Left lung (tissue), 10 donors: ENCODE results near the gene B3GNT5. TPM values are rescaled to one million over a fixed set of nuclear protein-coding genes. Genes with fewer than 3 reads are reported as not detected.
A peak's percentile ranks its signal among the peaks of the same experiment; 100 is the strongest.

ENCODE experiments used
- ATAC-seq: fragments of 200-7000 bp; cut with Tn5 transposase; one replicate; pipeline ENCODE4 v1.9.1; 2020; ENCODE audit warnings: moderate library complexity
- DNase-seq, 4 donors: peaks; one replicate each; pipeline ENCODE4 v3.0.0-alpha.2; 2013 to 2020
- H3K27ac ChIP-seq, 2 donors: fragments of 200-600 bp; sonication (generic) in 1 of 2; one replicate each; pipeline versions ENCODE4 v1.5.0 to v1.8.0; 2020 to 2021
- H3K27me3 ChIP-seq, 2 donors: fragments of 200-600 bp; sonication (generic) in 1 of 2; one replicate each; pipeline versions ENCODE4 v1.5.0 to v1.8.0; 2020 to 2021
- H3K36me3 ChIP-seq, 2 donors: fragments of 200-600 bp; sonication (generic) in 1 of 2; one replicate each; pipeline versions ENCODE4 v1.5.0 to v1.8.0; 2020 to 2021
- H3K4me1 ChIP-seq, 2 donors: fragments of 200-600 bp; one replicate each; pipeline ENCODE4 v1.8.0; 2021
- H3K4me3 ChIP-seq, 2 donors: fragments of 200-600 bp; sonication (generic) in 1 of 2; one replicate each; pipeline versions ENCODE4 v1.5.0 to v1.8.0; 2020 to 2021; ENCODE audit warnings: mild to moderate bottlenecking in 1 of 2
- H3K9me3 ChIP-seq, 2 donors: fragments of 200-600 bp; sonication (generic) in 1 of 2; one replicate each; pipeline versions ENCODE4 v1.5.0 to v1.8.0; 2020 to 2021
- CTCF ChIP-seq, 2 donors: fragments of 200-600 bp; sonication (generic) in 1 of 2; IDR thresholded peaks; one replicate each; pipeline versions ENCODE4 v1.5.0 to v1.8.0; 2021; ENCODE audit warnings: antibody characterized with exemption in 2 of 2
- intact Hi-C, 2 donors: fragments of 100-400 bp; cut with DNase I; formaldehyde crosslinking; loops; one replicate each; pipeline versions ENCODE4 v1.11.2 to v1.14.2; 2022
- polyA plus RNA-seq, 6 donors: library from polyadenylated mRNA; unstranded; fragments of 120-200 nt; gene quantifications; one replicate each; pipeline ENCODE4 v1.2.1, GENCODE V29; 2013; ENCODE audit not compliant: insufficient read length in 6 of 6
- total RNA-seq, 2 donors: library from RNA; stranded (reverse); fragmentation: NEBNext Ultra II Directional; extraction: Animal tissue kit (Norgen Biotek cat#: 25700); gene quantifications; one replicate each; pipeline ENCODE4 v1.2.1, GENCODE V29; 2021
- donor health status: DM: no; HTN: yes; CAD: no.
- donor health status: DM: no; HTN: no; CAD: no.

Gene B3GNT5
- total and polyA plus RNA-seq, 8 donors = 21.7 to 45.2 (median 26.9) TPM

GRCh38 chr3:183275418-183275817 is 22.4 kb downstream of the B3GNT5 start:
- Histone ChIP-seq H3K27ac (peak overlapping the region in 1 of 2 donors; percentile 51), H3K9me3 (no peaks in the 10 kb centered on the region), H3K27me3 (no peaks in the 10 kb centered on the region), H3K4me3 (no peak overlapping the region), H3K4me1 (peaks cover 9 to 38% of the 10 kb centered on the region in 2 donors), H3K36me3 (peaks cover 0 to 4% of the 10 kb centered on the region in 2 donors)
- TF ChIP-seq CTCF (IDR thresholded peaks at IDR 0.05) = no peak
- peak; percentile 85 for ATAC-seq
- intact Hi-C loops = no loop called here
- DNase-seq = peak in 2 of 4 donors; percentile 72 to 82

- DNase-seq (no peak), ATAC-seq (peak; percentile 28)
- Histone ChIP-seq H3K4me1 (peaks cover 9 to 38% of the 10 kb centered on the region in 2 donors), H3K36me3 (no peaks in the 10 kb centered on the region), H3K4me3 (no peak overlapping the region), H3K9me3 (no peaks in the 10 kb centered on the region), H3K27ac (peak overlapping the region in 1 of 2 donors; percentile 51), H3K27me3 (no peaks in the 10 kb centered on the region)
- intact Hi-C loops = no loop called here
- no peak for TF ChIP-seq CTCF (IDR thresholded peaks at IDR 0.05)
Measured at GRCh38 chr3:183275937-183276336, 22.9 kb downstream of the B3GNT5 start.

GRCh38 chr3:183277260-183277659 is 24.2 kb downstream of the B3GNT5 start:
- no peaks in the 10 kb centered on the region for H3K27me3 ChIP-seq
- H3K9me3 ChIP-seq = no peaks in the 10 kb centered on the region
- DNase-seq (no peak), ATAC-seq (no peak)
- no peaks in the 10 kb centered on the region for H3K36me3 ChIP-seq
- intact Hi-C loops = no loop called here
- no peak for TF ChIP-seq CTCF (IDR thresholded peaks at IDR 0.05)
- H3K4me1 ChIP-seq = peaks cover 9 to 36% of the 10 kb centered on the region in 2 donors
- H3K27ac ChIP-seq = no peak overlapping the region
- no peak overlapping the region for H3K4me3 ChIP-seq

- intact Hi-C loops = no loop called here
- no peak for TF ChIP-seq CTCF (IDR thresholded peaks at IDR 0.05)
- no peaks in the 10 kb centered on the region for H3K9me3 ChIP-seq
- H3K4me1 ChIP-seq = peaks cover 9 to 25% of the 10 kb centered on the region in 2 donors
- ATAC-seq = no peak
- no peak overlapping the region for H3K27ac ChIP-seq
- no peak for DNase-seq
- H3K4me3 ChIP-seq = no peak overlapping the region
- no peaks in the 10 kb centered on the region for H3K27me3 ChIP-seq
- H3K36me3 ChIP-seq = no peaks in the 10 kb centered on the region
Measured at GRCh38 chr3:183278479-183279088, 25.5 kb downstream of the B3GNT5 start.

GRCh38 chr3:183279371-183279770 is 26.3 kb downstream of the B3GNT5 start:
- TF ChIP-seq CTCF (IDR thresholded peaks at IDR 0.05) = no peak
- intact Hi-C loops = no loop called here
- no peaks in the 10 kb centered on the region for H3K27me3 ChIP-seq
- ATAC-seq (no peak), DNase-seq (no peak)
- no peak overlapping the region for H3K4me3 ChIP-seq
- no peaks in the 10 kb centered on the region for H3K9me3 ChIP-seq
- H3K27ac ChIP-seq = no peak overlapping the region
- H3K4me1 ChIP-seq = peaks cover 9 to 17% of the 10 kb centered on the region in 2 donors
- no peaks in the 10 kb centered on the region for H3K36me3 ChIP-seq
